ENCODE measurements around the gene ZNF225. TPM values are rescaled to one million over a fixed set of nuclear protein-coding genes. Genes with fewer than 3 reads are reported as not detected.
A peak's percentile ranks its signal among the peaks of the same experiment; 100 is the strongest.
"Not testable (repeated sequence)": the region's sequence is repeated elsewhere in the genome, so short reads cannot be mapped to it uniquely, and the experiment has no call there.

The ZNF225 gene
- 5.5 TPM for total RNA-seq (ENCODE audit: insufficient read depth, low replicate concordance)

GRCh38 chr19:44113138-44113783 lies at the start of gene ZNF225:
Gene ZNF225, plus strand, starts transcription at chr19:44113399. Its CDS starts 2,429 bp downstream, at chr19:44115828.
- DNase-seq (ENCODE audit: low spot score), result peak; percentile 100

- no peak for DNase-seq (ENCODE audit: low spot score)
These were observed 46.9 kb upstream of the ZNF225 start for GRCh38 chr19:44066305-44066704.

GRCh38 chr19:44069415-44069814 lies 43.8 kb upstream of the ZNF225 start:
- DNase-seq (ENCODE audit: low spot score), result no peak

- peak; percentile 97 for DNase-seq (ENCODE audit: low spot score)
These were observed 41.2 kb upstream of the ZNF225 start, which contains the start of gene ZNF284 for GRCh38 chr19:44071824-44072542. Gene ZNF284, plus strand, starts transcription at chr19:44072159. Its CDS starts 4,231 bp downstream, at chr19:44076390.

- peak; percentile 8 for DNase-seq (ENCODE audit: low spot score)
These were observed 40.4 kb upstream of the ZNF225 start for GRCh38 chr19:44072543-44073401.

- DNase-seq (ENCODE audit: low spot score), result no peak
These were observed 36.9 kb upstream of the ZNF225 start for GRCh38 chr19:44076325-44076724.

- no peak for DNase-seq (ENCODE audit: low spot score)
These were observed 21.1 kb upstream of the ZNF225 start for GRCh38 chr19:44092108-44092507.

- DNase-seq (ENCODE audit: low spot score), result peak; percentile 98
These were observed 19.1 kb upstream of the ZNF225 start, which contains the start of gene ZNF224 for GRCh38 chr19:44093931-44094765. Gene ZNF224, plus strand, starts transcription at chr19:44094361. Its CDS starts 3,513 bp downstream, at chr19:44097874.

- no peak for DNase-seq (ENCODE audit: low spot score)
These were observed 5.4 kb upstream of the ZNF225 start for GRCh38 chr19:44107751-44108150.

GRCh38 chr19:44109458-44109857 lies 3.7 kb upstream of the ZNF225 start:
- DNase-seq (ENCODE audit: low spot score), result no peak

GRCh38 chr19:44111910-44112463 lies 1.2 kb upstream of the ZNF225 start:
- peak; percentile 27 for DNase-seq (ENCODE audit: low spot score)

- no peak for DNase-seq (ENCODE audit: low spot score)
These were observed 429 bp upstream of the ZNF225 start for GRCh38 chr19:44112802-44113137.

- no peak for DNase-seq (ENCODE audit: low spot score)
These were observed 688 bp downstream of the ZNF225 start for GRCh38 chr19:44113784-44114390.

GRCh38 chr19:44121162-44121561 lies 8.0 kb downstream of the ZNF225 start:
- not testable (repeated sequence) for DNase-seq (ENCODE audit: low spot score)

- no peak for DNase-seq (ENCODE audit: low spot score)
These were observed 18.8 kb downstream of the ZNF225 start for GRCh38 chr19:44131955-44132354.

GRCh38 chr19:44141191-44142058 lies 28.2 kb downstream of the ZNF225 start, which contains the start of gene ZNF234:
Gene ZNF234, plus strand, starts transcription at chr19:44141554. Its CDS starts 3,079 bp downstream, at chr19:44144633.
- DNase-seq (ENCODE audit: low spot score), result peak; percentile 96

GRCh38 chr19:44142059-44142433 lies 28.8 kb downstream of the ZNF225 start:
- DNase-seq (ENCODE audit: low spot score), result peak; percentile 9

GRCh38 chr19:44149776-44150175 lies 36.6 kb downstream of the ZNF225 start:
- no peak for DNase-seq (ENCODE audit: low spot score)

- no peak for DNase-seq (ENCODE audit: low spot score)
These were observed 38.3 kb downstream of the ZNF225 start for GRCh38 chr19:44151491-44151890.

All from umbilical cord (tissue), 2 donors.